GM12801 (cell line): ENCODE results near the gene HTR2C.

Experiments used
- TF ChIP-seq, protein P1 (sequence below): IDR thresholded peaks from one replicate; pipeline ENCODE4 v1.5.1; 2011; ENCODE audit warnings: control low read depth; ENCODE audit not compliant: insufficient read length; ENCODE audit errors: extremely low read depth

The HTR2C gene

DNA sequence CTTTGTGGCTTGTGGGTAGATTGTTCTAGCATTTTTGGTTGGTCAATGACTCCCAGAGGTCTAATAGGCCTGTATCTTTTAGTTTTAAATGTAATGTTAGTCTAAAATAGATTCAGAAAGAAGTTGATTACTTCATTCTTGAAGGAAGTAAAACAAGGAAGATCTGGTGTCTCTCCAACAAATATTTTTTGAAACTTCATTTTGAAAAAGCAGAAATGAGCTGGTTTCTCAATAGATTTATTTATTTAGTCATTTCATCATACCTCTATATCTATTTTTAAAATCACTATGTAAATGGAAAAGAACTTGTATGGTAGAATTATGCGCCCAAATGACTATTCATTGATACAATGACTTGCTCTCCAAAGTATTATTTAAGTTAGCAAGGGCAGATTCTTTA, 7.2 kb downstream of the HTR2C start:
- TF ChIP-seq, protein P1, sequence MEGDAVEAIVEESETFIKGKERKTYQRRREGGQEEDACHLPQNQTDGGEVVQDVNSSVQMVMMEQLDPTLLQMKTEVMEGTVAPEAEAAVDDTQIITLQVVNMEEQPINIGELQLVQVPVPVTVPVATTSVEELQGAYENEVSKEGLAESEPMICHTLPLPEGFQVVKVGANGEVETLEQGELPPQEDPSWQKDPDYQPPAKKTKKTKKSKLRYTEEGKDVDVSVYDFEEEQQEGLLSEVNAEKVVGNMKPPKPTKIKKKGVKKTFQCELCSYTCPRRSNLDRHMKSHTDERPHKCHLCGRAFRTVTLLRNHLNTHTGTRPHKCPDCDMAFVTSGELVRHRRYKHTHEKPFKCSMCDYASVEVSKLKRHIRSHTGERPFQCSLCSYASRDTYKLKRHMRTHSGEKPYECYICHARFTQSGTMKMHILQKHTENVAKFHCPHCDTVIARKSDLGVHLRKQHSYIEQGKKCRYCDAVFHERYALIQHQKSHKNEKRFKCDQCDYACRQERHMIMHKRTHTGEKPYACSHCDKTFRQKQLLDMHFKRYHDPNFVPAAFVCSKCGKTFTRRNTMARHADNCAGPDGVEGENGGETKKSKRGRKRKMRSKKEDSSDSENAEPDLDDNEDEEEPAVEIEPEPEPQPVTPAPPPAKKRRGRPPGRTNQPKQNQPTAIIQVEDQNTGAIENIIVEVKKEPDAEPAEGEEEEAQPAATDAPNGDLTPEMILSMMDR = no peak

DNA sequence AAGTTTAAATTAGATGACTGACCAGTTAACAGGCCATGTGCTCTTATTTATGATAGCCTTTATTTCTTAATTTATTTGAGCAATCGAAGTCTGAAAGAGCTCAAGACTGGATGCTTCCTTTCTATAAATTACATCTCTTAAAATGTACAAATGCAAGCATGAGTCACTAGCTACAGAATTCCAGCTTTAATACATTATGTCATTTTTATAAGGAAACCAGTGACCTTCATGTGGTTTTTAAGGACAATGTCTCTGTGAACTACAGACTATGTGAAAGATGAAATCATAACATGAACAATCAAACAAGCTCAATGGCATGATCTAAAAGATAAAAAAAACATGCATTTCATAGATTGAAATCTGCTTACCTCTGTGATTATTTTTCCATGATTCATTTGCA, 15.4 kb downstream of the HTR2C start:
- TF ChIP-seq, protein P1 = no peak

DNA sequence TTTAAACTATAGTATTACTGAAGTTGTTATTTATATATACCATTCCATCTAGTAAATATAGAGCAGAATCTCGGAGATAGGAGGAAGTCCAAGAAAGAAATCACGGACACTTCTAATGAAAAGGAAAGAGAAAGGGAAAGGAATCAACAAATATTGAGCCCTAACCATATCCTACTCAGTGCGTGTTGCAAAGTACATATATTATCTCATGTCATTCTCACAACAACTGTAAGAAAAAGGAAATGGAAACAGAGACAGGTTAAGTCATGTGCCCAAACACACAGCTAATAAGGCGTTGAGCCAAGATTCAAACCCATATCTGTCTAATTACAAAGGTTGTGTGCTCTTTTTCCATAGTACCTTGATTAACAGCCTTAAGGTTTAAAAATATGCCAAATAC, 16.0 kb downstream of the HTR2C start:
- TF ChIP-seq, protein P1 = no peak

GRCh38 chrX:114611018-114611619, 27.2 kb downstream of the HTR2C start:
- TF ChIP-seq, protein P1 = no peak

DNA sequence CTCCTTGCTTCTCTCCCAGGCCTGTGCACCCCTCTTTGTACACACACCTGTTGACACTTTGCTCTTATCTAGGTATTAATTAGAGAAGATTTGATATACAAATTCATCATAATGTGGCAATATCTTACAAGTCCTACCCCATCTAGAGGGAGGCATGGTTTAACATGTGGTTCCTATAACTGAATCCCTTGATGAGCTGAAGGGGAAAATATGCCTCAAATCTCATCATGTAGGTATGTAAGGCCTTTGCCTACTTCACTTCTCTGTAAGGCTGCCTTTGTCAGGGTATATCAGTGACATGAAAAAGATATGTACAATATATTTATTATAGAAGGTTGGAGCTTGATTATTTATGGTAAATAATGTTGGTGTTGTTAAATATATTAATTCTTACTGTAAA, 31.9 kb downstream of the HTR2C start:
- TF ChIP-seq, protein P1 = no peak

DNA sequence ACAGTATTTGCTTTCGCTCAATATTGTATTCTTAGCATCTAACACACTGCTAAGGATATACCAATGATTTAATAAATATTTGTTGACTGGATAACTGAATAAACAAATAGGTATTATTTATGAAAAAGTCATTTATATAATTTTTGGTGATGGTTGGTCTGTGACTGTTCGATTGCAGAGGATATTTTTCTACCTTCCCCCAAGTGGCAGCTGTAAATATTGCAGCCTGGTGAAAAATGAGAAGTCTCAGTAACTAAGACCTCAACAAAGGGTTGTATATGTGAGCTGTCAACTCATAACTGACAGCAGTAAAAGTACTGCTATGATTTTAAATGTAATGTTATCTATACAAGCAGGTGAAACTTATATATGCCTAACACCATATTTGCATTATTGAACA, 36.0 kb downstream of the HTR2C start:
- TF ChIP-seq, protein P1 = no peak

DNA sequence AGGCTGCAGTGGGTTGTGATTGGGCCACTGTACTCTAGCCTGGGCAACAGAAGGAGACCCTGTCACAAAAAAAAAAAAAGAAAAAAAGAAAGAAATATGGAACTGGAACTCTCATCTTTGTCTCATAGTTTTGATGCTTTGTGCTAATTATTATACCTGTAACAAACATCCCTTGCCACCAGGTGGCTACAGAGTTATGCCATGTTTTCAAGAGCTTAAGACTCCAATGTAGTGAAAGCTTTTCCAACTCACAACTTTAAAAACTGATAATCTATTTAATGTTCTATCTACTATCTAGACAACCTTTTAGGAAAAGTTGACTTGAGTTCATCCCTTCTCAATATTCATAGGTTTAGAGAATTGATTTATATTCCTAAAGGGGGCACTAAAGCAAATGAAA, 42.4 kb downstream of the HTR2C start:
- TF ChIP-seq, protein P1 = no peak

- TF ChIP-seq, protein P1 = no peak
These were observed 52.1 kb downstream of the HTR2C start for GRCh38 chrX:114635986-114636385.
